Measurements from ENCODE around the gene SETBP1.
A peak's percentile ranks its signal among the peaks of the same experiment; 100 is the strongest.

Gene SETBP1

GRCh38 chr18:45008694-45009413 lies 328.2 kb downstream of the SETBP1 start:
- H3K4me3 ChIP-seq (ENCODE audit: low read length): no peak overlapping the region
- no peak for TF ChIP-seq CTCF (conservative IDR thresholded peaks at IDR 0.05; ENCODE audit: low read depth, low read length)
- DNase-seq (ENCODE audit: low read depth): no peak

- no peak for DNase-seq (ENCODE audit: low read depth)
- TF ChIP-seq CTCF (conservative IDR thresholded peaks at IDR 0.05; ENCODE audit: low read depth, low read length): no peak
- no peak overlapping the region for H3K4me3 ChIP-seq (ENCODE audit: low read length)
These were observed 329.1 kb downstream of the SETBP1 start for GRCh38 chr18:45009756-45010155.

GRCh38 chr18:45012286-45012685 lies 331.6 kb downstream of the SETBP1 start:
- H3K4me3 ChIP-seq (ENCODE audit: low read length): no peak overlapping the region
- TF ChIP-seq CTCF (conservative IDR thresholded peaks at IDR 0.05; ENCODE audit: low read depth, low read length): no peak
- no peak for DNase-seq (ENCODE audit: low read depth)

- TF ChIP-seq CTCF (conservative IDR thresholded peaks at IDR 0.05; ENCODE audit: low read depth, low read length): peak; percentile 73
- DNase-seq (ENCODE audit: low read depth): peak; percentile 74
- no peak overlapping the region for H3K4me3 ChIP-seq (ENCODE audit: low read length)
These were observed 333.4 kb downstream of the SETBP1 start for GRCh38 chr18:45014047-45014501.

GRCh38 chr18:45015788-45016128 lies 335.1 kb downstream of the SETBP1 start:
- no peak for DNase-seq (ENCODE audit: low read depth)
- no peak overlapping the region for H3K4me3 ChIP-seq (ENCODE audit: low read length)
- no peak for TF ChIP-seq CTCF (conservative IDR thresholded peaks at IDR 0.05; ENCODE audit: low read depth, low read length)

- TF ChIP-seq CTCF (conservative IDR thresholded peaks at IDR 0.05; ENCODE audit: low read depth, low read length): no peak
- no peak for DNase-seq (ENCODE audit: low read depth)
- no peak overlapping the region for H3K4me3 ChIP-seq (ENCODE audit: low read length)
These were observed 338.8 kb downstream of the SETBP1 start for GRCh38 chr18:45019469-45019868.

GRCh38 chr18:45023519-45023918 lies 342.8 kb downstream of the SETBP1 start:
- H3K4me3 ChIP-seq (ENCODE audit: low read length): no peak overlapping the region
- no peak for DNase-seq (ENCODE audit: low read depth)
- TF ChIP-seq CTCF (conservative IDR thresholded peaks at IDR 0.05; ENCODE audit: low read depth, low read length): no peak

Data from retinal pigment epithelial cell (primary cell).